Endothelial cell of umbilical vein (primary cell): ENCODE measurements around the gene TNFRSF12A. TPM values are rescaled to one million over a fixed set of nuclear protein-coding genes. Genes with fewer than 3 reads are reported as not detected.

ENCODE experiments used
- BruUV-seq: library from RNA; stranded (reverse); fragments of 400-500 nt; replicated peaks from 2 replicates; lab custom pipeline; 2021; lab: Mats Ljungman, UMichigan
- CTCF ChIA-PET: fragments of 300-600, 350-600 bp; sonication (Branson Sonifier 250); formaldehyde crosslinking; loops from one replicate; lab custom pipeline; 2021; ENCODE audit warnings: antibody characterized with exemption, inconsistent platforms; lab: Charles Lee
- POLR2A ChIA-PET: fragments of 300-600, 350-600 bp; sonication (Branson Sonifier 250); formaldehyde crosslinking; loops from one replicate; lab custom pipeline; 2021; ENCODE audit warnings: antibody characterized with exemption, inconsistent platforms; lab: Charles Lee
- DNase-seq: peaks from one replicate; pipeline ENCODE4 v3.0.0-alpha.2; 2011; ENCODE audit warnings: low read depth, low spot score
- FAIRE-seq: peaks from 2 replicates; lab custom pipeline; 2011; peaks lifted over from hg19 to GRCh38; lab: Jason Lieb, UNC
- H2AFZ ChIP-seq: 2 replicates; pipeline ENCODE4 v1.6.0; 2012; ENCODE audit warnings: low read depth, low read length, control low read depth, inconsistent platforms
- H3K27ac ChIP-seq: 2 replicates; pipeline ENCODE4 v1.5.1; 2011; ENCODE audit warnings: low read depth, mild to moderate bottlenecking, control low read depth, low read length, moderate library complexity; ENCODE audit not compliant: insufficient read depth
- H3K27me3 ChIP-seq, 2 experiments: 2 replicates each; pipeline versions ENCODE4 v1.6.0 to v1.6.1; 2011; ENCODE audit warnings: low read length in 2 of 2, mixed read lengths in 1 of 2; ENCODE audit not compliant: control insufficient read depth in 2 of 2, insufficient read depth in 2 of 2
- H3K36me3 ChIP-seq, 2 experiments: 2 replicates in 1 of 2; 3 replicates in 1 of 2; pipeline ENCODE4 v1.5.1; 2011; ENCODE audit warnings: low read length in 2 of 2, mild to moderate bottlenecking in 1 of 2, moderate library complexity in 1 of 2; ENCODE audit not compliant: control insufficient read depth in 2 of 2, insufficient read depth in 2 of 2; ENCODE audit errors: extremely low read depth in 1 of 2
- H3K4me1 ChIP-seq: 3 replicates; pipeline ENCODE4 v1.5.1; 2011; ENCODE audit warnings: mild to moderate bottlenecking, low read length; ENCODE audit not compliant: control insufficient read depth, insufficient read depth; ENCODE audit errors: extremely low read depth
- H3K4me2 ChIP-seq: 2 replicates; pipeline ENCODE4 v1.6.1; 2011; ENCODE audit warnings: low read length, control low read depth, mixed read lengths; ENCODE audit not compliant: insufficient read depth
- H3K4me3 ChIP-seq, 3 experiments: fragments of 200-600 bp in 1 of 3; sonication (generic), shearing (Covaris generic) in 1 of 3; replicated peaks in 1 of 3; 2 replicates each; pipeline ENCODE4 v1.5.1; 2011 to 2016; ENCODE audit warnings: control low read depth in 3 of 3, low read length in 3 of 3, mild to moderate bottlenecking in 2 of 3, inconsistent platforms in 1 of 3, low read depth in 1 of 3, moderate library complexity in 1 of 3; ENCODE audit not compliant: insufficient read depth in 1 of 3
- H3K79me2 ChIP-seq: 2 replicates; pipeline ENCODE4 v1.6.0; 2012; ENCODE audit warnings: low read length, inconsistent platforms; ENCODE audit not compliant: control insufficient read depth, insufficient read depth
- H3K9ac ChIP-seq: replicated peaks from 2 replicates; pipeline ENCODE3; 2011; ENCODE audit warnings: low read length, control low read depth; ENCODE audit not compliant: insufficient read depth; ENCODE audit errors: extremely low read depth
- H3K9me1 ChIP-seq: replicated peaks from 3 replicates; pipeline ENCODE4 v1.6.0; 2011; ENCODE audit warnings: mild to moderate bottlenecking, low read length; ENCODE audit not compliant: control insufficient read depth, insufficient read depth; ENCODE audit errors: extremely low read depth
- H3K9me3 ChIP-seq: replicated peaks from 2 replicates; pipeline ENCODE4 v1.5.1; 2012; ENCODE audit warnings: low read length, inconsistent platforms; ENCODE audit not compliant: control insufficient read depth, insufficient read depth
- H4K20me1 ChIP-seq: replicated peaks from 2 replicates; pipeline ENCODE3; 2011; ENCODE audit warnings: mild to moderate bottlenecking, low read length; ENCODE audit not compliant: control insufficient read depth, insufficient read depth; ENCODE audit errors: extremely low read depth
- EZH2 ChIP-seq: IDR thresholded peaks from 2 replicates; pipeline ENCODE4 v1.6.1; 2012; ENCODE audit warnings: borderline replicate concordance, low read depth, mild to moderate bottlenecking, moderate library complexity, low read length, inconsistent platforms; ENCODE audit not compliant: severe bottlenecking
- FOS ChIP-seq: IDR thresholded peaks from 2 replicates; pipeline ENCODE4 v1.6.1; 2011; ENCODE audit warnings: mild to moderate bottlenecking, low read length, moderate library complexity, borderline replicate concordance; ENCODE audit not compliant: insufficient read depth
- GATA2 ChIP-seq: IDR thresholded peaks from 2 replicates; pipeline ENCODE4 v1.7.0; 2011; ENCODE audit warnings: low read depth, mild to moderate bottlenecking, moderate library complexity, mixed read lengths, low read length; ENCODE audit not compliant: insufficient read length, insufficient read depth
- JUN ChIP-seq: IDR thresholded peaks from 2 replicates; pipeline ENCODE4 v1.6.1; 2011; ENCODE audit warnings: borderline replicate concordance, low read depth; ENCODE audit not compliant: insufficient read length, insufficient read depth
- POLR2A ChIP-seq: IDR thresholded peaks from 2 replicates; pipeline ENCODE4 v1.6.1; 2012; ENCODE audit warnings: low read depth, mild to moderate bottlenecking, control low read depth, low read length
- POLR2AphosphoS5 ChIP-seq: IDR thresholded peaks from 2 replicates; pipeline ENCODE4 v1.6.1; 2012; ENCODE audit warnings: low read depth, mild to moderate bottlenecking, control low read depth, low read length, moderate library complexity; ENCODE audit not compliant: insufficient read depth
- dilution Hi-C: fragments of 300-500 bp; cut with MboI; formaldehyde crosslinking; loops from one replicate; pipeline ENCODE4 v1.15.0; 2019; ENCODE audit warnings: low sequenced_read_pairs; ENCODE audit not compliant: extremely low pct_ligation_motif_present
- intact Hi-C: fragments of 100-400 bp; cut with micrococcal nuclease; formaldehyde crosslinking; loops from one replicate; pipeline ENCODE4 v1.10.0; 2022
- polyA plus RNA-seq, 4 experiments: library from polyadenylated mRNA; depleted of rRNA in 3 of 4; stranded (reverse) in 3 of 4; unstranded in 1 of 4; fragments of >200 nt; gene quantifications; 2 replicates each; pipeline versions ENCODE4 v1.2.1 to v1.2.3, GENCODE V29; 2011 to 2012; ENCODE audit warnings: missing spikeins in 1 of 4
- total RNA-seq: library from RNA; stranded (reverse); gene quantifications from 2 replicates; pipeline ENCODE4 v1.2.3, GENCODE V29; 2021
- TF ChIP-seq, protein P1 (sequence below), 2 donors: IDR thresholded peaks; 1 replicate in 1 of 2; 2 replicates in 1 of 2; pipeline ENCODE4 v1.5.1; 2011; ENCODE audit warnings: low read length in 2 of 2, mild to moderate bottlenecking in 2 of 2, moderate library complexity in 2 of 2, control low read depth in 1 of 2, inconsistent platforms in 1 of 2, low read depth in 1 of 2; ENCODE audit not compliant: insufficient read depth in 1 of 2; ENCODE audit errors: extremely low read depth in 1 of 2
- TF ChIP-seq, protein P2 (sequence below): IDR thresholded peaks from 2 replicates; pipeline ENCODE4 v1.6.1; 2011; ENCODE audit not compliant: insufficient read depth, insufficient read length

TNFRSF12A gene
- total and polyA plus RNA-seq, 2 donors (not counting 3 experiments of a cell fraction or from before 2014, with no cell fraction given), result 162 to 187 TPM

DNA sequence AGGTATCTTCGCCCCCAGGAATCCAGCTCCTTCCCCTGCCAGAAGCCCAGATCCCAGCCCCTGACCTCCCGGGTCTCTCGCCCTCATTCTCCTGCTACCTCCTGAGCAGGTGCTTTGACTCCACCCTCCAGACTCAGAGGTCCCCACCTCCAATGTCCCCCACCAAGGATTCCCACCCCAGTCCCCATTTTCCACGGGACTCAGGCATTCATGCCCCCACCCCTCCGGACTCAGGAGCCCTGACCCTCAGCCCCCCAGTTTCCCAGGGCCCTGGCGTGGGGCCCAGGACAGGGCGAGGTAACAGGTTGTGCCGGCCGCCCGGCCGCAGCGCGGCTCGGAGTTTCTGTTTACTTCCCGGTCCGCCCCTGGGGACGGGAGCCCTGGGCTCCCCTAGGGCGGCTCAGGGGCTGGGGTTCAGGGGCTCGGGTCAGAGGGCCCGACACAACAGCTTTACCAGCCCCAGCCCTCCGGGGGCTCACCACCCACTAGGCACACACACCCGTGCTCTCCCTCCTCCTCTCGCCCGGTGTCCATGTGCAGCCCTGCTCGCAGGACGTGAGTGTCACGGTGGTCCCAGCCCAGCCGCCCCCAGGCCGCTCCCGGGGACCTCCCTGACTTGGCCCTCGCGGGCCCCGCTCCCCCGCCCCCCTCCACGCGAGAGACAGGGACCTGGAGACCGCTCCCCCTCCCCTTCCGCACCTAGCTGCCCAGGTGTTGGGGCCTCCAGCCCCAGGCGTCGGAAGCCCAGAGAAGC is 16.0 kb downstream of the TNFRSF12A start:
- no peak overlapping the region for H2AFZ ChIP-seq
- peaks cover 54% of the 10 kb centered on the region in 2 experiments for H3K27me3 ChIP-seq
- H3K27ac ChIP-seq, result no peak overlapping the region
- no peak overlapping the region for H3K9ac ChIP-seq
- no peaks in the 10 kb centered on the region for H3K9me1 ChIP-seq
- dilution Hi-C loops, result no loop called here
- CTCF ChIA-PET, result interaction anchor here (1.6 to 8.5 kb wide), 2 partner anchors 23 to 92 kb away, joined by 4 to 138 read pairs; no protein-coding TSS in a partner anchor
- intact Hi-C loops, result no loop called here
- FAIRE-seq (no peak), DNase-seq (no peak)
- H3K4me1 ChIP-seq, result no peaks in the 10 kb centered on the region
- H3K36me3 ChIP-seq, result no peaks in the 10 kb centered on the region
- no peaks in the 10 kb centered on the region for H3K9me3 ChIP-seq
- no TSS peak for BruUV-seq
- no peaks in the 10 kb centered on the region for H4K20me1 ChIP-seq
- no peaks in the 10 kb centered on the region for H3K79me2 ChIP-seq
- H3K4me3 ChIP-seq, result no peak overlapping the region
- H3K4me2 ChIP-seq, result no peak overlapping the region
- TF ChIP-seq GATA2 (no peak), FOS (no peak), EZH2 (peak; percentile 99), POLR2AphosphoS5 (no peak), POLR2A (no peak), JUN (no peak)
- TF ChIP-seq, protein P1, sequence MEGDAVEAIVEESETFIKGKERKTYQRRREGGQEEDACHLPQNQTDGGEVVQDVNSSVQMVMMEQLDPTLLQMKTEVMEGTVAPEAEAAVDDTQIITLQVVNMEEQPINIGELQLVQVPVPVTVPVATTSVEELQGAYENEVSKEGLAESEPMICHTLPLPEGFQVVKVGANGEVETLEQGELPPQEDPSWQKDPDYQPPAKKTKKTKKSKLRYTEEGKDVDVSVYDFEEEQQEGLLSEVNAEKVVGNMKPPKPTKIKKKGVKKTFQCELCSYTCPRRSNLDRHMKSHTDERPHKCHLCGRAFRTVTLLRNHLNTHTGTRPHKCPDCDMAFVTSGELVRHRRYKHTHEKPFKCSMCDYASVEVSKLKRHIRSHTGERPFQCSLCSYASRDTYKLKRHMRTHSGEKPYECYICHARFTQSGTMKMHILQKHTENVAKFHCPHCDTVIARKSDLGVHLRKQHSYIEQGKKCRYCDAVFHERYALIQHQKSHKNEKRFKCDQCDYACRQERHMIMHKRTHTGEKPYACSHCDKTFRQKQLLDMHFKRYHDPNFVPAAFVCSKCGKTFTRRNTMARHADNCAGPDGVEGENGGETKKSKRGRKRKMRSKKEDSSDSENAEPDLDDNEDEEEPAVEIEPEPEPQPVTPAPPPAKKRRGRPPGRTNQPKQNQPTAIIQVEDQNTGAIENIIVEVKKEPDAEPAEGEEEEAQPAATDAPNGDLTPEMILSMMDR (IDR thresholded peaks at IDR 0.05; ENCODE audit: extremely low read depth in 1 of 2, insufficient read depth in 1 of 2, low read depth in 1 of 2, low read length in 2 of 2), result no peak
- TF ChIP-seq, protein P2, sequence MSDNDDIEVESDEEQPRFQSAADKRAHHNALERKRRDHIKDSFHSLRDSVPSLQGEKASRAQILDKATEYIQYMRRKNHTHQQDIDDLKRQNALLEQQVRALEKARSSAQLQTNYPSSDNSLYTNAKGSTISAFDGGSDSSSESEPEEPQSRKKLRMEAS, result no peak
- POLR2A ChIA-PET, result no interaction called here
